Kidney glomerular epithelial cell (primary cell): Measurements from ENCODE around the gene UNC5B.

Source experiments
- DNase-seq: peaks from one replicate; lab custom pipeline; 2025; lab: John Stamatoyannopoulos, UW

Gene UNC5B

GRCh38 chr10:71300555-71301370 is 88.4 kb downstream of the UNC5B start:
- DNase-seq = no peak

GRCh38 chr10:71301371-71301916 is 89.1 kb downstream of the UNC5B start:
- no peak for DNase-seq

- no peak for DNase-seq
These were observed 90.1 kb downstream of the UNC5B start for GRCh38 chr10:71302451-71302850.

GRCh38 chr10:71302874-71303568 is 90.7 kb downstream of the UNC5B start:
- DNase-seq = peak; percentile 23

GRCh38 chr10:71303569-71303907 is 91.2 kb downstream of the UNC5B start:
- DNase-seq = no peak

GRCh38 chr10:71304914-71305313 is 92.5 kb downstream of the UNC5B start:
- no peak for DNase-seq

DNA sequence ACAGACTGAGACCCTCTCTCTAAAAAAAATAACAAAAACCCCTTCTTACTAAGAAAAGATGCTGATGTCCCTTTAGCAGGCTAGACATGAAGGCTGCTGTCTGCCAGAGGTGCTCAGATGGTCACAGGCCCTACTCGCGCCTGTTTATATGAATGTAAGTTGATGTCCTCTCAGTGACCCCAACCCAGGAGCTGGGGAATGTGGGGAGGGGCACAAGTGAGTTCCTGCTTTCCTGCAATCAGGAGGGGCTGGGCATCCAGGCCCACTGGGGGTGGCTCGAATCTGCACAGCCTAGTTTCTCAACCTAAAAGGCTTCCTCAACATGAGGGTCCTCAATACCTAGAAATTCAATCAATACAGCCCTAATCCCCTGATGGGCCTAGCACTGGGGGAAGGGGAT is 94.6 kb downstream of the UNC5B start:
- no peak for DNase-seq

GRCh38 chr10:71307469-71308085 is 95.2 kb downstream of the UNC5B start:
- DNase-seq = no peak

- DNase-seq = no peak
These were observed 95.9 kb downstream of the UNC5B start for GRCh38 chr10:71308244-71308643.

DNA sequence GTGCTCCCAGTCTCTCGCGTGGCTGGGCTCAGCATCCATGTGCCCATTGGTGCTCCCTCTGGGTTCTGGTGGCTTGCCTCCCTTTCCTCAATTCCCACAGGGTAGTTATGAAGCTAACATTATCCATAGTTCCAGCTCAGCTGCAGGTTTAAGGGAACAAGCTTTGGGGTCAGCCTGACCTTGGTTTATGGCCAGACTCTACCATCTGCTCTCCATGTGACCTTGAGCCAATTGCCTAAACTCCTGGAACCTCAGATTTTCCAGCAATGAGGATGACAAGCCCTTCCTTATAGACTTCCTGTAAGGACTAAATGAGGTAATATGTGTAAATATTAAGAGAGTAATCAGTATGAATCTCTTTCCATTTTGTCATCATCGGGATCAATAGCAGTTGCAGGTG is 96.6 kb downstream of the UNC5B start:
- no peak for DNase-seq

DNA sequence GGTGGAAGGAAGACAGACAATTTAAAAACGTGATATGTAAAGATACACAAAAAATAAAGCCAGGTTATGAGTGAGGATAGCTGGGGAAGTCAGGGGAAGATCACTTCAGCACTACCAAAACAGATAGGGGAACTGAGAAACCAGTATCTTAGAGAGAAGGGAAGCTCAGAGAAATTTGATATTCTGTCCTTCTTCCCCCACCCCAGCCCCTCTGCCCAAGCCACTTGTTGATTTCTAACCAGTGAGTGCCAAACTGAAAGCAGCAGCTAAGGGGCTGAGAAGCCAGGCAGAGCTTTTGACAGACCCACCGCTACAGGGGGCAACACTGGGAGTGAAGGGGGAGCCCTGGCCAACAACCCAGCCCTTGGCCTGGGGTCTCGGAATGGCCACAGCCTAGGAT is 97.5 kb downstream of the UNC5B start:
- DNase-seq = no peak

- DNase-seq = no peak
These were observed 99.8 kb downstream of the UNC5B start for GRCh38 chr10:71312220-71312619.

GRCh38 chr10:71312811-71313789 is 100.7 kb downstream of the UNC5B start:
- DNase-seq = no peak

GRCh38 chr10:71314028-71314693 is 101.8 kb downstream of the UNC5B start:
- DNase-seq = peak; percentile 7

- no peak for DNase-seq
These were observed 102.4 kb downstream of the UNC5B start for GRCh38 chr10:71314694-71315225.

- no peak for DNase-seq
These were observed 103.9 kb downstream of the UNC5B start for GRCh38 chr10:71316056-71316785.

DNA sequence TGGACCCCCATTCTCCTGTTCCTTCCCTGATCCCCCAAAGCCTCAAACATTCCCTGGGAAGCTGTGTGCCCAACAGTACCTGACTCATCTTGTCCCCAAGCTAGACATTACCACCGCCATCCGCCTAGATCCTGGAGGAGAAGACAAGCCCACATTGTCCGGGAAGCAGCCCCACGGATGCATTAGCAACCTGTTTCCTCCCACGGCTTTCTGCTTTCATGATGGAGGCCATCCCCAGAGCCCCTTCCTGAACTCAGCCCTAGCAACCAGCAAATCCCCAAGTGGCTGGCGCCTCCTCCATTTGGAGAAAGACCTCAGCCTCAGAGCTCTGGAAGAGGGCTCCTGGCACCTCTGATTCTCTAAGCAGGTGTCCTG is 104.4 kb downstream of the UNC5B start:
- DNase-seq = no peak

- no peak for DNase-seq
These were observed 105.4 kb downstream of the UNC5B start for GRCh38 chr10:71317739-71318138.

DNA sequence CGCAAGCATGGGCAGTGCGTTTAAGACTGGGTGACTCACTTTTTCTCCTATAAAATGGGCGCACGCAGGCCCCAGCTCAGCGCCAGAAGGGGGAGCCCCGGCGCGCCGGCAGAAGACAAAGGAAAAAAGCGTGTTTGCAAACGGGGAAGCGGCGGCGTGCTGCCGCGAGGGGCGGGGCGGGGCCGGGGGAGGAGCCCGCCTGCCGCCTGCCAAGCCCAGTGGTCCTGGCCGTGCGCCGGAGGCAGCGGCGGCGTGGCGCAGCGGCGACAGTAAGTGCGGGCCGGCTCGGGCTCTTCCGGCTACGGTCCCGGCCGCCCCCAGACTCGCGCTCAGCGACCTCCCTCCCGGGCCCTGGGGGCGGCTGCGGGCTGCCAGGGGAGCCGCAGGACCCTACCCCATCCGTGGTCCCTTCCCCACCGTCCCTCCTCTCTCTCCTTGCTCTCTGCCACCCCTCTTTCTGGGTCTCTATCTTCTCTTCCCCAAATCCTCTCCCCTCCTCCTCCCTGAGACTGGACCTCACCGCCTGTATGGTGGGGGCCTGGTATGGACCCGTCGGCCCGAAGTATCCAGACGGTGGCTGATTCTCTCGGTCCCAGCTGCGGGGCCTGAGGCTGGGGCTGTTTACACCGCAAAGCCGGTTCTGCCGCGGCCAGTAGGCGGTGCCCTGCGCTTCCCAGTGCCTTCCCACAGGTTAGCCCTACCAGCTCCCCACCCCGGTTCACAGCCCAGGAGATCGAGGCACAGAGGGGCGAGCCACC is 106.9 kb downstream of the UNC5B start, which contains the start of gene SLC29A3:
Gene SLC29A3, plus strand, starts transcription at position 218 of the 758 bp plus-strand sequence. Its CDS starts 51 bp downstream, at position 269.
- DNase-seq = peak; percentile 70
